Astrocyte of the spinal cord (primary cell): ENCODE results near the gene PDE6B.
"Not testable (repeated sequence)": the region's sequence is repeated elsewhere in the genome, so short reads cannot be mapped to it uniquely, and the experiment has no call there.

Experiments
- DNase-seq: peaks from one replicate; pipeline ENCODE4 v3.0.0; 2011; ENCODE audit warnings: low read depth, low spot score
- H3K4me3 ChIP-seq: 2 replicates; pipeline ENCODE4 v1.5.1; 2011; ENCODE audit warnings: low read depth, mild to moderate bottlenecking, low read length, moderate library complexity
- in situ Hi-C: cut with HindIII; loops from 2 replicates; pipeline ENCODE4 v1.10.0; 2017; ENCODE audit warnings: low sequenced_read_pairs
- TF ChIP-seq, protein P1 (sequence below): IDR thresholded peaks from 2 replicates; pipeline ENCODE4 v1.5.1; 2012; ENCODE audit warnings: low read depth, mild to moderate bottlenecking, low read length, inconsistent platforms

Gene PDE6B

DNA sequence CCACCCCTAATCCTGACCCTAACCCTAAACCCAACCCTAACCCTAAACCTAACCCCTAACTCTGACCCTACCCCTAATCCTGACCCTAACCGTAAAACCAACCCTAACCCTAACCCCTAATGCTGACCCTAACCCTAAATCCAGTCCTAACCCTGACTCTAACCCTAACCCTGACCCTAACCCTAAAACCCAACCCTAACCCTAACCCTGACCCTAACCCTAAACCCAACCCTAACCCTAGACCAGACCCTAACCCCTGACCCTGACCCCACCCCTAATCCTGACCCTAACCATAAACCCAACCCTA is 79.6 kb downstream of the PDE6B start:
- in situ Hi-C loops, result no loop called here
- H3K4me3 ChIP-seq, result peak overlapping the region; percentile 37
- no peak for DNase-seq
- TF ChIP-seq, protein P1, sequence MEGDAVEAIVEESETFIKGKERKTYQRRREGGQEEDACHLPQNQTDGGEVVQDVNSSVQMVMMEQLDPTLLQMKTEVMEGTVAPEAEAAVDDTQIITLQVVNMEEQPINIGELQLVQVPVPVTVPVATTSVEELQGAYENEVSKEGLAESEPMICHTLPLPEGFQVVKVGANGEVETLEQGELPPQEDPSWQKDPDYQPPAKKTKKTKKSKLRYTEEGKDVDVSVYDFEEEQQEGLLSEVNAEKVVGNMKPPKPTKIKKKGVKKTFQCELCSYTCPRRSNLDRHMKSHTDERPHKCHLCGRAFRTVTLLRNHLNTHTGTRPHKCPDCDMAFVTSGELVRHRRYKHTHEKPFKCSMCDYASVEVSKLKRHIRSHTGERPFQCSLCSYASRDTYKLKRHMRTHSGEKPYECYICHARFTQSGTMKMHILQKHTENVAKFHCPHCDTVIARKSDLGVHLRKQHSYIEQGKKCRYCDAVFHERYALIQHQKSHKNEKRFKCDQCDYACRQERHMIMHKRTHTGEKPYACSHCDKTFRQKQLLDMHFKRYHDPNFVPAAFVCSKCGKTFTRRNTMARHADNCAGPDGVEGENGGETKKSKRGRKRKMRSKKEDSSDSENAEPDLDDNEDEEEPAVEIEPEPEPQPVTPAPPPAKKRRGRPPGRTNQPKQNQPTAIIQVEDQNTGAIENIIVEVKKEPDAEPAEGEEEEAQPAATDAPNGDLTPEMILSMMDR, result no peak

DNA sequence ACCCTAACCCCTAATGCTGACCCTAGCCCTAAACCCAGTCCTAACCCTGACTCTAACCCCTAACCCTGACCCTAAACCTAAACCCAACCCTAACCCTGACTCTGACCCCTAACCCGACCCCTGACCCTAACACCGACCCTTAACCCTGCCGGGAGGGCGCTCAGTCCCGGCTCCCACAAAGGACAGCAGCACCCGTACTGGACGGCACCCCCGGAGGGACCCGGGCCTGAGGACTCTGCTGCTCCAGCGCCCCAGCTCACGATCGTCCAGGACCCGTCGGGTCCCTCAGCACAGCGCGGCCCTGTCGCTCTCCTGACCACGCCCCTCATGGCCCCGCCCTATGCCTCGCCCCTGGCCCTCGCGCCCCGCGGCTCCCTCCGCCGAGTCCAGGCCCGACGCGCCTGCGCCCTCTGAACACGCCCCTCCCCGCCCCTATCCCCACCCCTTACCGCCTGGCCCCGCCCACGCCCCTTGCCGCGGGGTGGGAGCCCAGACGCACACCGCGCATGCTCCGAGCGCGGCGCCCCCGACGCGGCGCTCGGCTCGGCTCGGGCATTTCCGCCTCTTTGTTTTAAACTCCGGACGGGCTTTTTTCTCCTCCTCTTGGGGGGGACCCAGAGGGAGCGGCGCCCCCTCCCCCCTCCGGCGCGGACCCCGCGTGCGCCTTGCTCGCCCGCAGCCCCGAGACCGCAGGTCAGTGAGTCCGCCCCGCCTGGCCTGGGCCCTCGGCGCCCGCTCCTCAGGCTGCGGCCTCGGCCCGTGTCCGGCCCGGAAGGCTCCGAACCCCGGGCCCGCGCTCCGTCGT is 80.1 kb downstream of the PDE6B start, which contains the start of gene PCGF3:
TSS of gene PCGF3 (plus strand) at position 555 of the 805 bp plus-strand sequence. CDS start 27,849 bp downstream, outside the sequence.
- peak within 1 kb of the TSS; percentile 95 for H3K4me3 ChIP-seq
- TF ChIP-seq, protein P1, result no peak
- in situ Hi-C loops, result no loop called here
- DNase-seq, result peak; percentile 96

DNA sequence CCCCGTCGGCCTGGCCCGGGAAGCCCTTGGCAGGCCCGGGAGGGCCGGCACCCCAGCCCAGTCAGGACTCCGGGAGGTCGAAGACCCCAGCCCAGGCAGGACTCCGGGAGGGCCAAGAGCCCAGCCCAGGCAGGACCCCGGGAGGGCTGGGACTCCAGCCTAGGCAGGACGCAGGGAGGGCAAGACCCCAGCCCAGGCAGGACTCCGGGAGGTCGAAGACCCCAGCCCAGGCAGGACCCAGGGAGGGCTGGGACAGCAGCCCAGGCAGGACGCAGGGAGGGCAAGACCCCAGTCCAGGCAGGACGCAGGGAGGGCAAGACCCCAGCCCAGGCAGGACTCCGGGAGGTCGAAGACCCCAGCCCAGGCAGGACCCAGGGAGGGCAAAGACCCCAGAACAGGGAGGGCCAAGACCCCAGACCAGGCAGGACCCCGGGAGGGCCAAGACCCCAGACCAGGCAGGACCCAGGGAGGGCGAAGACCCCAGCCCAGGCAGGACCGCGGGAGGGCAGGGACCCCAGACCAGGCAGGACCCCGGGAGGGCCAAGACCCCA is 80.8 kb downstream of the PDE6B start:
- DNase-seq, in situ Hi-C loops: not testable (repeated sequence)
- H3K4me3 ChIP-seq, result peak overlapping the region; percentile 95

DNA sequence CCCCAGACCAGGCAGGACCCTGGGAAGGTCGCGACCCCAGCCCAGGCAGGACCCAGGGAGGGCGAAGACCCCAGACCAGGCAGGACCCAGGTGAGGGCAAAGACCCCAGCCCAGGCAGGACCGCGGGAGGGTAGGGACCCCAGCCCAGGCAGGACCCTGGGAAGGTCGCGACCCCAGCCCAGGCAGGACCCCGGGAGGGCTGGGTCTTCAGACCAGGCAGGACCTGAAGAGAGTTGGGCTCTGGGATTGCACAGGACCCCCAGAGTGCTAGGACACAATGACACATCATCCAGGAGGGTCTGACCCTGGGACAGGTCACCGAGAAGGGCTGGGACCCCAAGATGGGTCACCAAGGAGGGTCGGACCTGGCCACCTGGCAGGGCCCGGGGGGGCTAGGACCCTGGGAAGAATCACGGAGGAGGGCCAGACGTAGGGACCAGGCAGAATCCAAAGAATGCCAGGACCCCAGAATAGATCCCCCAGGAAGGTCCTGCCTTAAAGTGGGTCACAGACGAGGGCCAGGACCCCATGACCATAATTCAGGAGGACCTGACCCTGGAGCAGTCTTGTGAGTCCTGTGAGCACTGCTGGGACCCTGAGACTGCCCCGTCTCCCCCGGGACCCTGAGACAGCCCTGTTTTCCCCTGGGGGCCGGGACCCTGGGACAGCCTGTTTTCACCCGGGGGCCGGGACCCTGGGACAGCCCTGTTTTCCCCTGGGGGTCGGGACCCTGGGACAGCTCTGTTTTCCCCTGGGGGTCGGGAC is 81.6 kb downstream of the PDE6B start:
- peak overlapping the region; percentile 95 for H3K4me3 ChIP-seq
- in situ Hi-C loops, result no loop called here
- TF ChIP-seq, protein P1, result no peak
- no peak for DNase-seq

DNA sequence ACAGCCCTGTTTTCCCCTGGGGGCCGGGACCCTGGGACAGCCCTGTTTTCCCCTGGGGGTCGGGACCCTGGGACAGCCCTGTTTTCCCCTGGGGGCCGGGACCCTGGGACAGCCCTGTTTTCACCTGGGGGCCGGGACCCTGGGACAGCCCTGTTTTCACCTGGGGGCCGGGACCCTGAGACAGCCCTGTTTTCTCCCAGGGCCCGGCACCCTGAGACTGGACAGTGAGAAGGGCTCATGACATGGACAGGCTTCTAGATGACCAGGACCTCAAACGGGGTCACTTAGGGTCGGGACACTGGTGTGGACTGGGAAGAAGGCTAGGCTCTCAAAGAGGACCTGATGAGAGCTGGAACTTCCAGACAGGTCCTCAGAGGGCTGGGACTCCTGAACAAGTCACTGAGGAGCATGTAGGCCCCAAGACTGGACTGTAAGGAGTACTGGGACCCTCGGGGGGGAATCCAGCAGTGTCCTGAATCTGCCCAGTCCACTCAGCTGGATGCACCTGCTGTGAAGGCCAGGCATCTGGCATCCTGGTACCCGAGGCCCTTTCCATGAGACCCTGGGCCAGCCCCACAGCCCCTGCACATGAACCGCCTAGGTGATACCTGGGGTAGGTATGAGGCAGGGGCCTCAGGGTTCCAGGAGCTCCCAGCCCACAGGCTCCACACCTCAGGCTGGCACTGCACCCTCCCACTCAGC is 82.7 kb downstream of the PDE6B start:
- in situ Hi-C loops, result no loop called here
- no peak overlapping the region for H3K4me3 ChIP-seq
- TF ChIP-seq, protein P1, result no peak
- no peak for DNase-seq

DNA sequence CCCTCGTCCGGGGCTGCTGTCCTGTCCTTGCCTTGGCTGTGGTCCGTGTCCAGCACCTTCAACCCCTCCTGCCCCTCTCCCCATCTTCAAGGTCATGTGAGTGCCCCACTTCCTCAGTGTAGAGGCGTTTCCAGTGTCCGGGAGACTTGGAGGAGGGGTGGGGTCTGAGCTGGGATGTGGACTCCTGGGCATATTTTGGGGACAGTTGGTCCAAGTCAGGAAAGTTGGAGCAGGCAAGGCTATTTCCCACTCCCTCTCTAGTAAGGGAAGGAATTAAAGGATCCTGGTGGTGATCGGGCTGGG is 83.2 kb downstream of the PDE6B start:
- DNase-seq, result no peak
- in situ Hi-C loops, result no loop called here
- no peak overlapping the region for H3K4me3 ChIP-seq
- TF ChIP-seq, protein P1, result no peak

DNA sequence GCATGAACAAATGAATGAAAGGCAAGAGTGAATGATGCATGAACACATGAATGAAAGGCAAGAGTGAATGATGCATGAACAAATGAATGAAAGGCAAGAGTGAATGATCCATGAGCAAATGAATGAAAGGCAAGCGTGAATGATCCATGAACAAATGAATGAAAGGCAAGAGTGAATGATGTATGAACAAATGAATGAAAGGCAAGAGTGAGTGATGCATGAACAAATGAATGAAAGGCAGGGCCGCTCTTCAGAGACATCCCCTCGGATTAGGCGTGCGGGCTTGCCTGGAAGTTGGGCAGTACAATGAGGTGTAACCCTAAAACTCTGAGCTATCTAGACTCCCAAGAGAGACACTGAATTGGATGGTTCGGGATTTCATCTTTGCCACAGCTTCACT is 84.0 kb downstream of the PDE6B start:
- TF ChIP-seq, protein P1, result no peak
- DNase-seq, result no peak
- in situ Hi-C loops, result no loop called here
- no peak overlapping the region for H3K4me3 ChIP-seq
